GM12865 (cell line): ENCODE results near the gene SCRN1.
A peak's percentile ranks its signal among the peaks of the same experiment; 100 is the strongest.

Experiments used
- DNase-seq: peaks from one replicate; pipeline ENCODE4 v3.0.0; 2010; ENCODE audit warnings: low read depth
- H3K4me3 ChIP-seq: 2 replicates; pipeline ENCODE4 v1.5.1; 2011; ENCODE audit warnings: mild to moderate bottlenecking, low read depth, low read length, control low read depth
- CTCF ChIP-seq: IDR thresholded peaks from 2 replicates; pipeline ENCODE4 v1.5.1; 2011; ENCODE audit warnings: low read length, control low read depth, low read depth, inconsistent platforms; ENCODE audit not compliant: insufficient read depth; ENCODE audit errors: missing control alignments

Gene SCRN1

GRCh38 chr7:29958667-29959358 is 30.8 kb downstream of the SCRN1 start:
- no peak for TF ChIP-seq CTCF
- no peak overlapping the region for H3K4me3 ChIP-seq
- no peak for DNase-seq

- no peak for TF ChIP-seq CTCF
- DNase-seq = no peak
- H3K4me3 ChIP-seq = no peak overlapping the region
Observed at GRCh38 chr7:29957521-29958310, 31.9 kb downstream of the SCRN1 start.

GRCh38 chr7:29956487-29956836 is 33.1 kb downstream of the SCRN1 start:
- no peak overlapping the region for H3K4me3 ChIP-seq
- TF ChIP-seq CTCF = no peak
- no peak for DNase-seq

GRCh38 chr7:29955799-29956486 is 33.7 kb downstream of the SCRN1 start:
- peak; percentile 61 for DNase-seq
- TF ChIP-seq CTCF = no peak
- no peak overlapping the region for H3K4me3 ChIP-seq

- TF ChIP-seq CTCF = no peak
Observed at GRCh38 chr7:29955075-29955792, 34.4 kb downstream of the SCRN1 start.

GRCh38 chr7:29953726-29954347 is 35.8 kb downstream of the SCRN1 start:
- no peak for DNase-seq
- no peak overlapping the region for H3K4me3 ChIP-seq
- TF ChIP-seq CTCF = no peak

More at GRCh38 chr7:29955075-29955792, 34.4 kb downstream of the SCRN1 start:
- H3K4me3 ChIP-seq = no peak overlapping the region
- no peak for DNase-seq
